Erythroblast (primary cell): ENCODE measurements around the gene LHFPL2.

Experiments used
- GATA1 ChIP-seq: IDR thresholded peaks from 2 replicates; pipeline ENCODE4 v1.6.1; 2011; ENCODE audit warnings: low read depth, mild to moderate bottlenecking, control low read depth, low read length, moderate library complexity
- POLR2A ChIP-seq: IDR thresholded peaks from 2 replicates; pipeline ENCODE4 v1.6.1; 2011; ENCODE audit warnings: mild to moderate bottlenecking, low read length

- TF ChIP-seq POLR2A = no peak
- no peak for TF ChIP-seq GATA1
Observed at GRCh38 chr5:78560000-78560855, 88.3 kb downstream of the LHFPL2 start.
